HEK293 (cell line): ENCODE results near the gene SPOCK3.

ENCODE experiments used
- ZNF2 ChIP-seq: fragments of 450-650 bp; formaldehyde crosslinking; IDR thresholded peaks from 2 replicates; pipeline ENCODE4 v1.5.1; 2016; ENCODE audit warnings: missing biosample characterization, missing genetic modification characterization
- ZNF292 ChIP-seq: fragments of 450-650 bp; formaldehyde crosslinking; IDR thresholded peaks from 2 replicates; pipeline ENCODE4 v1.5.1; 2016; ENCODE audit warnings: low read depth, missing biosample characterization, missing genetic modification characterization, borderline replicate concordance
- ZNF670 ChIP-seq: fragments of 450-650 bp; formaldehyde crosslinking; IDR thresholded peaks from 2 replicates; pipeline ENCODE4 v1.5.1; 2016; ENCODE audit warnings: missing biosample characterization, missing genetic modification characterization, low read depth
- TF ChIP-seq, protein P1 (sequence below): fragments of 450-650 bp; formaldehyde crosslinking; IDR thresholded peaks from 2 replicates; pipeline ENCODE4 v1.5.1; 2016; ENCODE audit warnings: missing biosample characterization, missing genetic modification characterization
- TF ChIP-seq, protein P2 (sequence below): fragments of 450-650 bp; formaldehyde crosslinking; IDR thresholded peaks from 2 replicates; pipeline ENCODE4 v1.5.1; 2016; ENCODE audit warnings: missing biosample characterization, missing genetic modification characterization
- TF ChIP-seq, protein P3 (sequence below): fragments of 450-650 bp; formaldehyde crosslinking; IDR thresholded peaks from 2 replicates; pipeline ENCODE4 v1.5.1; 2016; ENCODE audit warnings: missing biosample characterization, missing genetic modification characterization
- TF ChIP-seq, protein P4 (sequence below): fragments of 450-650 bp; formaldehyde crosslinking; IDR thresholded peaks from 2 replicates; pipeline ENCODE4 v1.5.1; 2016; ENCODE audit warnings: missing biosample characterization, missing genetic modification characterization

DNA sequence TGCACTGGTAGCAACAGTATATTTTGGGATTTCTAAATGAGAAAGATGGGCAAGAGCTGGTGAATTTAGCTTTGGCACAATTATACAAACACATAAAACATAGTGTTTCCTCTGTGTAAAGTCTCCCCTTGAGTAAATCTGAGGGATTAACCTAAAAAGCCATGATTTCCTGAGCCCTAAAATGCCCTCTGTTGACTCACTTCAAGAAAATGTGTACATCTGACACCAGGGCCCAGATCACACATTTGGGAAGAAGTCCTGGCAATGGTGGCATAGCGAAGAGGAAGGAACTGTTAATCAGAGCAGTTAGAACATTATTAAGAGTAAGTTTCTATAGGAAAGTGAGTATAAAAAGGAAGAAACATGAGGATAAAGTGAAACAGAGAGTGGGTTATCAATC, 338.5 kb downstream of the SPOCK3 start:
- TF ChIP-seq, protein P1, sequence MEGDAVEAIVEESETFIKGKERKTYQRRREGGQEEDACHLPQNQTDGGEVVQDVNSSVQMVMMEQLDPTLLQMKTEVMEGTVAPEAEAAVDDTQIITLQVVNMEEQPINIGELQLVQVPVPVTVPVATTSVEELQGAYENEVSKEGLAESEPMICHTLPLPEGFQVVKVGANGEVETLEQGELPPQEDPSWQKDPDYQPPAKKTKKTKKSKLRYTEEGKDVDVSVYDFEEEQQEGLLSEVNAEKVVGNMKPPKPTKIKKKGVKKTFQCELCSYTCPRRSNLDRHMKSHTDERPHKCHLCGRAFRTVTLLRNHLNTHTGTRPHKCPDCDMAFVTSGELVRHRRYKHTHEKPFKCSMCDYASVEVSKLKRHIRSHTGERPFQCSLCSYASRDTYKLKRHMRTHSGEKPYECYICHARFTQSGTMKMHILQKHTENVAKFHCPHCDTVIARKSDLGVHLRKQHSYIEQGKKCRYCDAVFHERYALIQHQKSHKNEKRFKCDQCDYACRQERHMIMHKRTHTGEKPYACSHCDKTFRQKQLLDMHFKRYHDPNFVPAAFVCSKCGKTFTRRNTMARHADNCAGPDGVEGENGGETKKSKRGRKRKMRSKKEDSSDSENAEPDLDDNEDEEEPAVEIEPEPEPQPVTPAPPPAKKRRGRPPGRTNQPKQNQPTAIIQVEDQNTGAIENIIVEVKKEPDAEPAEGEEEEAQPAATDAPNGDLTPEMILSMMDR (tag by site-specific recombination): no peak
- TF ChIP-seq, protein P2, sequence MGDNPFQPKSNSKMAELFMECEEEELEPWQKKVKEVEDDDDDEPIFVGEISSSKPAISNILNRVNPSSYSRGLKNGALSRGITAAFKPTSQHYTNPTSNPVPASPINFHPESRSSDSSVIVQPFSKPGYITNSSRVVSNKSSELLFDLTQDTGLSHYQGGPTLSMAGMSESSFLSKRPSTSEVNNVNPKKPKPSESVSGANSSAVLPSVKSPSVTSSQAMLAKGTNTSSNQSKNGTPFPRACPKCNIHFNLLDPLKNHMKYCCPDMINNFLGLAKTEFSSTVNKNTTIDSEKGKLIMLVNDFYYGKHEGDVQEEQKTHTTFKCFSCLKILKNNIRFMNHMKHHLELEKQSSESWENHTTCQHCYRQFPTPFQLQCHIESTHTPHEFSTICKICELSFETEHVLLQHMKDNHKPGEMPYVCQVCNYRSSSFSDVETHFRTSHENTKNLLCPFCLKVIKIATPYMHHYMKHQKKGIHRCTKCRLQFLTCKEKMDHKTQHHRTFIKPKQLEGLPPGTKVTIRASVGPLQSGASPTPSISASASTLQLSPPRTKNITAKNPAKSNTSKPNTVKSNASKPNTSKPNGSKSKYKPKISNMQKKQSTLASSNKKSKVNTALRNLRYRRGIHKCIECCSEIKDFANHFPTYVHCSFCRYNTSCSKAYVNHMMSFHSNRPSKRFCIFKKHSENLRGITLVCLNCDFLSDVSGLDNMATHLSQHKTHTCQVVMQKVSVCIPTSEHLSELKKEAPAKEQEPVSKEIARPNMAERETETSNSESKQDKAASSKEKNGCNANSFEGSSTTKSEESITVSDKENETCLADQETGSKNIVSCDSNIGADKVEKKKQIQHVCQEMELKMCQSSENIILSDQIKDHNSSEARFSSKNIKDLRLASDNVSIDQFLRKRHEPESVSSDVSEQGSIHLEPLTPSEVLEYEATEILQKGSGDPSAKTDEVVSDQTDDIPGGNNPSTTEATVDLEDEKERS (tag by site-specific recombination): no peak
- TF ChIP-seq ZNF670 (tag by site-specific recombination) (no peak), ZNF2 (tag by site-specific recombination) (no peak), ZNF292 (tag by site-specific recombination) (no peak)
- TF ChIP-seq, protein P3, sequence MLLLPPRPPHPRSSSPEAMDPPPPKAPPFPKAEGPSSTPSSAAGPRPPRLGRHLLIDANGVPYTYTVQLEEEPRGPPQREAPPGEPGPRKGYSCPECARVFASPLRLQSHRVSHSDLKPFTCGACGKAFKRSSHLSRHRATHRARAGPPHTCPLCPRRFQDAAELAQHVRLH: no peak
- TF ChIP-seq, protein P4, sequence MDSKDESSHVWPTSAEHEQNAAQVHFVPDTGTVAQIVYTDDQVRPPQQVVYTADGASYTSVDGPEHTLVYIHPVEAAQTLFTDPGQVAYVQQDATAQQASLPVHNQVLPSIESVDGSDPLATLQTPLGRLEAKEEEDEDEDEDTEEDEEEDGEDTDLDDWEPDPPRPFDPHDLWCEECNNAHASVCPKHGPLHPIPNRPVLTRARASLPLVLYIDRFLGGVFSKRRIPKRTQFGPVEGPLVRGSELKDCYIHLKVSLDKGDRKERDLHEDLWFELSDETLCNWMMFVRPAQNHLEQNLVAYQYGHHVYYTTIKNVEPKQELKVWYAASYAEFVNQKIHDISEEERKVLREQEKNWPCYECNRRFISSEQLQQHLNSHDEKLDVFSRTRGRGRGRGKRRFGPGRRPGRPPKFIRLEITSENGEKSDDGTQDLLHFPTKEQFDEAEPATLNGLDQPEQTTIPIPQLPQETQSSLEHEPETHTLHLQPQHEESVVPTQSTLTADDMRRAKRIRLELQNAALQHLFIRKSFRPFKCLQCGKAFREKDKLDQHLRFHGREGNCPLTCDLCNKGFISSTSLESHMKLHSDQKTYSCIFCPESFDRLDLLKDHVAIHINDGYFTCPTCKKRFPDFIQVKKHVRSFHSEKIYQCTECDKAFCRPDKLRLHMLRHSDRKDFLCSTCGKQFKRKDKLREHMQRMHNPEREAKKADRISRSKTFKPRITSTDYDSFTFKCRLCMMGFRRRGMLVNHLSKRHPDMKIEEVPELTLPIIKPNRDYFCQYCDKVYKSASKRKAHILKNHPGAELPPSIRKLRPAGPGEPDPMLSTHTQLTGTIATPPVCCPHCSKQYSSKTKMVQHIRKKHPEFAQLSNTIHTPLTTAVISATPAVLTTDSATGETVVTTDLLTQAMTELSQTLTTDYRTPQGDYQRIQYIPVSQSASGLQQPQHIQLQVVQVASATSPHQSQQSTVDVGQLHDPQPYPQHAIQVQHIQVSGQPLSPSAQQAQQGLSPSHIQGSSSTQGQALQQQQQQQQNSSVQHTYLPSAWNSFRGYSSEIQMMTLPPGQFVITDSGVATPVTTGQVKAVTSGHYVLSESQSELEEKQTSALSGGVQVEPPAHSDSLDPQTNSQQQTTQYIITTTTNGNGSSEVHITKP (tag by site-specific recombination): no peak
